Gastroesophageal sphincter (tissue), 3 donors: Measurements from ENCODE around the gene DNAH11.

Experiments
- CTCF ChIP-seq, 4 experiments: fragments of 200-600 bp in 2 of 4; fragments of 450-650 bp in 2 of 4; sonication (generic) in 1 of 4; IDR thresholded peaks; one replicate each; pipeline ENCODE4 v1.5.1; 2017 to 2019; ENCODE audit warnings: antibody characterized with exemption in 4 of 4, mild to moderate bottlenecking in 2 of 4, moderate library complexity in 2 of 4
- POLR2A ChIP-seq, 2 donors: fragments of 450-650 bp; IDR thresholded peaks; one replicate each; pipeline ENCODE4 v1.6.1; 2017; ENCODE audit warnings: antibody characterized with exemption in 2 of 2, mild to moderate bottlenecking in 2 of 2, moderate library complexity in 1 of 2
- POLR2AphosphoS5 ChIP-seq: sonication (generic); formaldehyde crosslinking; IDR thresholded peaks from one replicate; pipeline ENCODE4 v1.6.1; 2017; ENCODE audit warnings: antibody characterized with exemption

DNA sequence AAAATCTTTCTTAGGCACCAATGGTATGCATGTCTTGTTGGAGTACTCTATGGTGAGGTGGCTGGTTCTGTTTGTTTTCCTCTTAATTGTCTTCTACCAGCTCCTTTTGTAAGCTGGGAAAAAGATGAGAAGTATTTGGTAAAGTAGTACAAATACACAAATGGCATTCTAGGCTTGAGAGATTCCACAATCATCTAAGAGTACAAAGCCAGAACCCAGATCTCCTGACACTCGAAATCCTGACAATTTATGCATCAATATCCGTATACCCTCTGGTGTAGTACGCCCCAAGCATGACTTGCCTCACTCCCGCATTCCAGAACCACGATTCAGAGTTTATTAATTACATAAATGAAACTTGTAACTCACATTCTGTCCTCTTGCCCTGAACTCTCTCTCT lies 359.4 kb downstream of the DNAH11 start:
- TF ChIP-seq POLR2AphosphoS5 (no peak), CTCF (IDR thresholded peaks at IDR 0.05) (no peak), POLR2A (IDR thresholded peaks at IDR 0.05) (no peak)
